GM12875 (cell line): ENCODE data around the gene DCHS2.

Source experiments
- H3K4me3 ChIP-seq: one replicate; pipeline ENCODE4 v1.5.1; 2011; ENCODE audit warnings: low read depth, low read length, control low read depth
- CTCF ChIP-seq: IDR thresholded peaks from 2 replicates; pipeline ENCODE4 v1.5.1; 2011; ENCODE audit warnings: low read depth, mild to moderate bottlenecking, control low read depth, inconsistent platforms, low read length, moderate library complexity, borderline replicate concordance; ENCODE audit not compliant: insufficient read depth

The DCHS2 gene

GRCh38 chr4:154276496-154276895, 215.1 kb downstream of the DCHS2 start:
- TF ChIP-seq CTCF = no peak
- H3K4me3 ChIP-seq = no peak overlapping the region

- no peak for TF ChIP-seq CTCF
- H3K4me3 ChIP-seq = no peak overlapping the region
These were observed 236.6 kb downstream of the DCHS2 start for GRCh38 chr4:154254999-154255398.

GRCh38 chr4:154234576-154234975, 257.0 kb downstream of the DCHS2 start:
- no peak overlapping the region for H3K4me3 ChIP-seq
- no peak for TF ChIP-seq CTCF

GRCh38 chr4:154231806-154232478, 259.7 kb downstream of the DCHS2 start:
- H3K4me3 ChIP-seq = no peak overlapping the region
- TF ChIP-seq CTCF = no peak

- H3K4me3 ChIP-seq = no peak overlapping the region
- no peak for TF ChIP-seq CTCF
These were observed 260.9 kb downstream of the DCHS2 start for GRCh38 chr4:154230723-154231122.

GRCh38 chr4:154230091-154230490, 261.5 kb downstream of the DCHS2 start:
- no peak for TF ChIP-seq CTCF
- H3K4me3 ChIP-seq = no peak overlapping the region

- TF ChIP-seq CTCF = no peak
- no peak overlapping the region for H3K4me3 ChIP-seq
These were observed 268.7 kb downstream of the DCHS2 start for GRCh38 chr4:154222875-154223274.
